PC-9 (cell line): ENCODE measurements around the gene REEP3. TPM values are rescaled to one million over a fixed set of nuclear protein-coding genes. Genes with fewer than 3 reads are reported as not detected.
A peak's percentile ranks its signal among the peaks of the same experiment; 100 is the strongest.

Experiments
- BruUV-seq: library from RNA; stranded (reverse); fragments of 400-500 nt; replicated peaks from 2 replicates; lab custom pipeline; 2021; lab: Mats Ljungman, UMichigan
- CTCF ChIA-PET: fragments of 300-600 bp; sonication (Branson Sonifier 250); formaldehyde crosslinking; loops from one replicate; lab custom pipeline; 2022; ENCODE audit warnings: antibody characterized with exemption; lab: Charles Lee
- POLR2A ChIA-PET: fragments of 300-600 bp; sonication (Branson Sonifier 250); formaldehyde crosslinking; loops from one replicate; lab custom pipeline; 2022; ENCODE audit warnings: antibody characterized with exemption; ENCODE audit not compliant: unreplicated experiment; lab: Charles Lee
- DNase-seq, 2 experiments: peaks; one replicate each; pipeline versions ENCODE4 v3.0.0 to v3.0.0-alpha.2; 2015 to 2022; ENCODE audit warnings: mixed read lengths in 1 of 2
- H2AFZ ChIP-seq: fragments of 200-600 bp; sonication (generic); 2 replicates; pipeline ENCODE4 v1.8.1; 2017; ENCODE audit warnings: antibody characterized with exemption
- H3F3A ChIP-seq: fragments of 200-600 bp; sonication (generic); 2 replicates; pipeline ENCODE4 v1.8.1; 2017; ENCODE audit warnings: antibody characterized with exemption, mild to moderate bottlenecking, low read depth; ENCODE audit not compliant: insufficient read depth
- H3K27ac ChIP-seq: fragments of 200-600 bp; sonication (generic); 2 replicates; pipeline ENCODE4 v1.6.1; 2016; ENCODE audit warnings: mixed run types
- H3K27me3 ChIP-seq: fragments of 200-600 bp; sonication (generic); 2 replicates; pipeline ENCODE4 v1.6.1; 2016; ENCODE audit warnings: low read depth, mixed run types; ENCODE audit not compliant: insufficient read depth
- H3K36me3 ChIP-seq: fragments of 200-600 bp; sonication (generic); 2 replicates; pipeline ENCODE4 v1.6.1; 2016; ENCODE audit warnings: low read depth, mixed run types
- H3K4me1 ChIP-seq: fragments of 200-600 bp; sonication (generic); replicated peaks from 2 replicates; pipeline ENCODE4 v1.6.1; 2016; ENCODE audit warnings: mixed run types; ENCODE audit not compliant: insufficient read depth
- H3K4me2 ChIP-seq: fragments of 200-600 bp; sonication (generic); 2 replicates; pipeline ENCODE4 v1.6.1; 2017; ENCODE audit warnings: mixed run types
- H3K4me3 ChIP-seq: fragments of 200-600 bp; sonication (generic); 2 replicates; pipeline ENCODE4 v1.6.1; 2016; ENCODE audit warnings: mixed run types
- H3K79me2 ChIP-seq: fragments of 200-600 bp; sonication (generic); 2 replicates; pipeline ENCODE4 v1.6.1; 2017; ENCODE audit warnings: low read depth, mixed run types
- H3K9me2 ChIP-seq: fragments of 200-600 bp; sonication (generic); 2 replicates; pipeline ENCODE4 v1.8.1; 2017; ENCODE audit warnings: mild to moderate bottlenecking; ENCODE audit not compliant: insufficient read depth
- H3K9me3 ChIP-seq: fragments of 200-600 bp; sonication (generic); 2 replicates; pipeline ENCODE4 v1.8.1; 2016; ENCODE audit warnings: low read depth; ENCODE audit not compliant: insufficient read depth
- H4K20me1 ChIP-seq: fragments of 200-600 bp; sonication (generic); 2 replicates; pipeline ENCODE4 v1.8.1; 2017; ENCODE audit not compliant: insufficient read depth
- CTCF ChIP-seq: fragments of 200-600 bp; sonication (generic); conservative IDR thresholded peaks from 2 replicates; pipeline ENCODE4 v1.6.1; 2017; ENCODE audit warnings: mixed run types, antibody characterized with exemption, mild to moderate bottlenecking, moderate library complexity
- EZH2 ChIP-seq: fragments of 200-600 bp; sonication (generic); IDR thresholded peaks from 2 replicates; pipeline ENCODE4 v1.8.0; 2017; ENCODE audit warnings: antibody characterized with exemption, low read depth
- intact Hi-C: fragments of 100-400 bp; cut with micrococcal nuclease; formaldehyde crosslinking; loops from one replicate; pipeline ENCODE4 v1.10.0; 2022; ENCODE audit not compliant: unreplicated experiment
- total RNA-seq: library from RNA; stranded (reverse); gene quantifications from 2 replicates; pipeline ENCODE4 v1.2.3, GENCODE V29; 2021

REEP3 gene
- total RNA-seq, 1 experiment from 2014 or later = 56.4 TPM

GRCh38 chr10:63548860-63549259, 27.7 kb downstream of the REEP3 start:
- CTCF ChIA-PET = no interaction called here
- Histone ChIP-seq H3K4me1 (peaks cover 29% of the 10 kb centered on the region), H2AFZ (no peak overlapping the region), H3K79me2 (peaks cover 57% of the 10 kb centered on the region), H3K9me3 (no peaks in the 10 kb centered on the region), H3K4me2 (peak overlapping the region; percentile 6; the same call in 1 of the 2 replicates), H4K20me1 (no peaks in the 10 kb centered on the region), H3F3A (peaks cover 19% of the 10 kb centered on the region), H3K9me2 (no peaks in the 10 kb centered on the region), H3K36me3 (peaks cover 3% of the 10 kb centered on the region; the same call in 1 of the 2 replicates), H3K27me3 (no peaks in the 10 kb centered on the region), H3K4me3 (no peak overlapping the region), H3K27ac (no peak overlapping the region)
- TF ChIP-seq CTCF (no peak), EZH2 (no peak)
- DNase-seq = peak in 1 of 2 experiments; percentile 40
- intact Hi-C loops = no loop called here
- POLR2A ChIA-PET = no interaction called here
- no TSS peak for BruUV-seq

GRCh38 chr10:63549810-63550209, 28.6 kb downstream of the REEP3 start:
- Histone ChIP-seq H3K4me2 (no peak overlapping the region), H3K79me2 (peaks cover 52% of the 10 kb centered on the region), H3K36me3 (peaks cover 3% of the 10 kb centered on the region; the same call in 1 of the 2 replicates), H3F3A (peaks cover 29% of the 10 kb centered on the region), H3K4me1 (peaks cover 37% of the 10 kb centered on the region), H3K27me3 (no peaks in the 10 kb centered on the region), H3K9me3 (no peaks in the 10 kb centered on the region), H3K4me3 (no peak overlapping the region), H2AFZ (no peak overlapping the region), H4K20me1 (no peaks in the 10 kb centered on the region), H3K9me2 (no peaks in the 10 kb centered on the region), H3K27ac (no peak overlapping the region)
- ChIA-PET POLR2A (interaction anchor here (0.6 kb wide), 1 partner anchor 101 kb away, joined by 3 read pairs; no protein-coding TSS in a partner anchor), CTCF (no interaction called here)
- TF ChIP-seq CTCF (no peak), EZH2 (no peak)
- DNase-seq = no peak
- intact Hi-C loops = no loop called here
- BruUV-seq = no TSS peak

- Histone ChIP-seq H3K27me3 (no peaks in the 10 kb centered on the region), H2AFZ (0 out of 2 replicates have a peak overlapping the region, but pooled peaks have one; percentile 7), H3K36me3 (peaks cover 6% of the 10 kb centered on the region; the same call in 1 of the 2 replicates), H4K20me1 (no peaks in the 10 kb centered on the region), H3F3A (peaks cover 36% of the 10 kb centered on the region), H3K4me3 (peak overlapping the region; percentile 39; the same call in 1 of the 2 replicates), H3K9me2 (no peaks in the 10 kb centered on the region), H3K27ac (peak overlapping the region; percentile 99), H3K4me1 (peaks cover 45% of the 10 kb centered on the region), H3K79me2 (peaks cover 60% of the 10 kb centered on the region), H3K4me2 (peak overlapping the region; percentile 70), H3K9me3 (no peaks in the 10 kb centered on the region)
- ChIA-PET POLR2A (interaction anchor here (0.7 to 1.3 kb wide), 5 partner anchors 10 to 49 kb away, joined by 3 to 13 read pairs (median 3); no protein-coding TSS in a partner anchor), CTCF (no interaction called here)
- peak; percentile 52 to 94 for DNase-seq
- BruUV-seq = no TSS peak
- TF ChIP-seq EZH2 (no peak), CTCF (no peak)
- intact Hi-C loops = loop anchor here (1.0 to 2.0 kb wide), 4 partner anchors 31 to 284 kb away; no protein-coding TSS in a partner anchor
These were observed 31.8 kb downstream of the REEP3 start for GRCh38 chr10:63553031-63553430.
